ENCODE results near the gene PPIP5K1. TPM values are rescaled to one million over a fixed set of nuclear protein-coding genes. Genes with fewer than 3 reads are reported as not detected.

Gene PPIP5K1
- polyA plus RNA-seq, 1 donor (not counting 4 experiments of a cell fraction or from before 2014, with no cell fraction given): 52.9 TPM

DNA sequence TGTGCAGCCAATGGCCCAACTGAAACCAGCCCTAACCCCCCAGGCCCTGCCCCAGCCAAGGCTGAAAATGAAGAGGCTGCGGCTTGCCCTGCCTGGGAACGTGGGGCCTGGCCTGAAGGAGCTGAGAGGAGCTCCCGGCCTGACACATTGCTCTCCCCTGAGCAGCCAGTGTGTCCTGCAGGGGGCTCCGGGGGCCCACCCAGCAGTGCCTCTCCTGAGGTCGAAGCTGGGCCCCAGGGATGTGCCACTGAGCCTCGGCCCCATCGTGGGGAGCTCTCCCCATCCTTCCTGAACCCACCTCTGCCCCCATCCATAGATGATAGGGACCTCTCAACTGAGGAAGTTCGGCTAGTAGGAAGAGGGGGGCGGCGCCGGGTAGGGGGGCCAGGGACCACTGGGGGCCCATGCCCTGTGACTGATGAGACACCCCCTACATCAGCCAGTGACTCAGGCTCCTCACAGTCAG, 61.4 kb downstream of the PPIP5K1 start:
- no peaks in the 10 kb centered on the region for H3K9me1 ChIP-seq (ENCODE audit: control insufficient read depth, extremely low read depth, insufficient read depth, low read length)
- no peak for DNase-seq (ENCODE audit: low read depth, low spot score)
- FAIRE-seq: no peak
- no peaks in the 10 kb centered on the region for H3K9me3 ChIP-seq (ENCODE audit: control insufficient read depth, low read depth, low read length)
- TF ChIP-seq EZH2 (IDR thresholded peaks at IDR 0.05; ENCODE audit: low read length): no peak
- TF ChIP-seq, protein P1, sequence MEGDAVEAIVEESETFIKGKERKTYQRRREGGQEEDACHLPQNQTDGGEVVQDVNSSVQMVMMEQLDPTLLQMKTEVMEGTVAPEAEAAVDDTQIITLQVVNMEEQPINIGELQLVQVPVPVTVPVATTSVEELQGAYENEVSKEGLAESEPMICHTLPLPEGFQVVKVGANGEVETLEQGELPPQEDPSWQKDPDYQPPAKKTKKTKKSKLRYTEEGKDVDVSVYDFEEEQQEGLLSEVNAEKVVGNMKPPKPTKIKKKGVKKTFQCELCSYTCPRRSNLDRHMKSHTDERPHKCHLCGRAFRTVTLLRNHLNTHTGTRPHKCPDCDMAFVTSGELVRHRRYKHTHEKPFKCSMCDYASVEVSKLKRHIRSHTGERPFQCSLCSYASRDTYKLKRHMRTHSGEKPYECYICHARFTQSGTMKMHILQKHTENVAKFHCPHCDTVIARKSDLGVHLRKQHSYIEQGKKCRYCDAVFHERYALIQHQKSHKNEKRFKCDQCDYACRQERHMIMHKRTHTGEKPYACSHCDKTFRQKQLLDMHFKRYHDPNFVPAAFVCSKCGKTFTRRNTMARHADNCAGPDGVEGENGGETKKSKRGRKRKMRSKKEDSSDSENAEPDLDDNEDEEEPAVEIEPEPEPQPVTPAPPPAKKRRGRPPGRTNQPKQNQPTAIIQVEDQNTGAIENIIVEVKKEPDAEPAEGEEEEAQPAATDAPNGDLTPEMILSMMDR (optimal IDR thresholded peaks at IDR 0.05 in 1 of 3, IDR thresholded peaks at IDR 0.05 in 1 of 3, conservative IDR thresholded peaks at IDR 0.05 in 1 of 3; ENCODE audit: extremely low read depth in 1 of 3, insufficient read depth in 2 of 3, low read length in 3 of 3): no peak
- no peak overlapping the region for H3K27ac ChIP-seq (ENCODE audit: control insufficient read depth, insufficient read depth, low read length)
- no peak overlapping the region for H3K4me2 ChIP-seq (ENCODE audit: control insufficient read depth, extremely low read depth, insufficient read depth, low read depth, low read length)
- H3K4me1 ChIP-seq (ENCODE audit: control insufficient read depth, extremely low read depth, insufficient read depth, low read length): no peaks in the 10 kb centered on the region
- dilution Hi-C loops (cut with MboI; ENCODE audit: extremely low pct_ligation_motif_present, low sequenced_read_pairs): no loop called here
- no peaks in the 10 kb centered on the region for H3K36me3 ChIP-seq (ENCODE audit: control insufficient read depth in 2 of 2, extremely low read depth in 1 of 2, insufficient read depth in 2 of 2, low read length in 2 of 2)
- H3K9ac ChIP-seq (ENCODE audit: control insufficient read depth, extremely low read depth, insufficient read depth, low read length): no peak overlapping the region
- peaks cover 5% of the 10 kb centered on the region for H3K27me3 ChIP-seq (ENCODE audit: control insufficient read depth, extremely low read depth, insufficient read depth, low read length)
- H4K20me1 ChIP-seq (ENCODE audit: control insufficient read depth, extremely low read depth, insufficient read depth, low read length): no peaks in the 10 kb centered on the region
- no peak overlapping the region for H2AFZ ChIP-seq (ENCODE audit: control insufficient read depth, low read length)
- H3K79me2 ChIP-seq (ENCODE audit: control insufficient read depth, insufficient read depth, low read length): no peaks in the 10 kb centered on the region
- no peak overlapping the region for H3K4me3 ChIP-seq (ENCODE audit: control insufficient read depth in 2 of 3, extremely low read depth in 1 of 3, insufficient read depth in 2 of 3, low read depth in 1 of 3, low read length in 3 of 3)

DNA sequence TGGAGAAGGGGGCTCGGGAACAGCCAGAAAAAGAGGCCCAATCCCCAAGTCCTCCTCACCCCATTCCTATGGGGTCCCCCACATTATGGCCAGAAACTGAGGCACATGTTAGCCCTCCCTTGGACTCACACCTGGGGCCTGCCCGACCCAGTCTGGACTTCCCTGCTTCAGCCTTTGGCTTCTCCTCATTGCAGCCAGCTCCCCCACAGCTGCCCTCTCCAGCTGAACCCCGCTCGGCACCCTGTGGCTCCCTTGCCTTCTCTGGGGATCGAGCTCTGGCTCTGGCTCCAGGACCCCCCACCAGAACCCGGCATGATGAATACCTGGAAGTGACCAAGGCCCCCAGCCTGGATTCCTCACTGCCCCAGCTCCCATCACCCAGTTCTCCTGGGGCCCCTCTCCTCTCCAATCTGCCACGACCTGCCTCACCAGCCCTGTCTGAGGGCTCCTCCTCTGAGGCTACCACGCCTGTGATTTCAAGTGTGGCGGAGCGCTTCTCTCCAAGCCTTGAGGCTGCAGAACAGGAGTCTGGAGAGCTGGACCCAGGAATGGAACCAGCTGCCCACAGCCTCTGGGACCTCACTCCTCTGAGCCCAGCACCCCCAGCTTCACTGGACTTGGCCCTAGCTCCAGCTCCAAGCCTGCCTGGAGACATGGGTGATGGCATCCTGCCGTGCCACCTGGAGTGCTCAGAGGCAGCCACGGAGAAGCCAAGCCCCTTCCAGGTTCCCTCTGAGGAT, 62.0 kb downstream of the PPIP5K1 start:
- no peaks in the 10 kb centered on the region for H3K9me3 ChIP-seq (ENCODE audit: control insufficient read depth, low read depth, low read length)
- no peaks in the 10 kb centered on the region for H3K4me1 ChIP-seq (ENCODE audit: control insufficient read depth, extremely low read depth, insufficient read depth, low read length)
- dilution Hi-C loops (cut with MboI; ENCODE audit: extremely low pct_ligation_motif_present, low sequenced_read_pairs): no loop called here
- H3K9ac ChIP-seq (ENCODE audit: control insufficient read depth, extremely low read depth, insufficient read depth, low read length): no peak overlapping the region
- no peak for TF ChIP-seq EZH2 (IDR thresholded peaks at IDR 0.05; ENCODE audit: low read length)
- TF ChIP-seq, protein P1 (optimal IDR thresholded peaks at IDR 0.05 in 1 of 3, IDR thresholded peaks at IDR 0.05 in 1 of 3, conservative IDR thresholded peaks at IDR 0.05 in 1 of 3; ENCODE audit: extremely low read depth in 1 of 3, insufficient read depth in 2 of 3, low read length in 3 of 3): no peak
- no peak overlapping the region for H3K27ac ChIP-seq (ENCODE audit: control insufficient read depth, insufficient read depth, low read length)
- H3K36me3 ChIP-seq (ENCODE audit: control insufficient read depth in 2 of 2, extremely low read depth in 1 of 2, insufficient read depth in 2 of 2, low read length in 2 of 2): no peaks in the 10 kb centered on the region
- DNase-seq (ENCODE audit: low read depth, low spot score): no peak
- no peak overlapping the region for H2AFZ ChIP-seq (ENCODE audit: control insufficient read depth, low read length)
- no peak overlapping the region for H3K4me2 ChIP-seq (ENCODE audit: control insufficient read depth, extremely low read depth, insufficient read depth, low read depth, low read length)
- peaks cover 10% of the 10 kb centered on the region for H3K27me3 ChIP-seq (ENCODE audit: control insufficient read depth, extremely low read depth, insufficient read depth, low read length)
- H3K4me3 ChIP-seq (ENCODE audit: control insufficient read depth in 2 of 3, extremely low read depth in 1 of 3, insufficient read depth in 2 of 3, low read depth in 1 of 3, low read length in 3 of 3): no peak overlapping the region
- no peaks in the 10 kb centered on the region for H3K9me1 ChIP-seq (ENCODE audit: control insufficient read depth, extremely low read depth, insufficient read depth, low read length)
- no peak for FAIRE-seq
- no peaks in the 10 kb centered on the region for H3K79me2 ChIP-seq (ENCODE audit: control insufficient read depth, insufficient read depth, low read length)
- no peaks in the 10 kb centered on the region for H4K20me1 ChIP-seq (ENCODE audit: control insufficient read depth, extremely low read depth, insufficient read depth, low read length)
